Measurements from ENCODE around the gene CORO2A.
"Not testable (repeated sequence)": the region's sequence is repeated elsewhere in the genome, so short reads cannot be mapped to it uniquely, and the experiment has no call there.

The CORO2A gene

DNA sequence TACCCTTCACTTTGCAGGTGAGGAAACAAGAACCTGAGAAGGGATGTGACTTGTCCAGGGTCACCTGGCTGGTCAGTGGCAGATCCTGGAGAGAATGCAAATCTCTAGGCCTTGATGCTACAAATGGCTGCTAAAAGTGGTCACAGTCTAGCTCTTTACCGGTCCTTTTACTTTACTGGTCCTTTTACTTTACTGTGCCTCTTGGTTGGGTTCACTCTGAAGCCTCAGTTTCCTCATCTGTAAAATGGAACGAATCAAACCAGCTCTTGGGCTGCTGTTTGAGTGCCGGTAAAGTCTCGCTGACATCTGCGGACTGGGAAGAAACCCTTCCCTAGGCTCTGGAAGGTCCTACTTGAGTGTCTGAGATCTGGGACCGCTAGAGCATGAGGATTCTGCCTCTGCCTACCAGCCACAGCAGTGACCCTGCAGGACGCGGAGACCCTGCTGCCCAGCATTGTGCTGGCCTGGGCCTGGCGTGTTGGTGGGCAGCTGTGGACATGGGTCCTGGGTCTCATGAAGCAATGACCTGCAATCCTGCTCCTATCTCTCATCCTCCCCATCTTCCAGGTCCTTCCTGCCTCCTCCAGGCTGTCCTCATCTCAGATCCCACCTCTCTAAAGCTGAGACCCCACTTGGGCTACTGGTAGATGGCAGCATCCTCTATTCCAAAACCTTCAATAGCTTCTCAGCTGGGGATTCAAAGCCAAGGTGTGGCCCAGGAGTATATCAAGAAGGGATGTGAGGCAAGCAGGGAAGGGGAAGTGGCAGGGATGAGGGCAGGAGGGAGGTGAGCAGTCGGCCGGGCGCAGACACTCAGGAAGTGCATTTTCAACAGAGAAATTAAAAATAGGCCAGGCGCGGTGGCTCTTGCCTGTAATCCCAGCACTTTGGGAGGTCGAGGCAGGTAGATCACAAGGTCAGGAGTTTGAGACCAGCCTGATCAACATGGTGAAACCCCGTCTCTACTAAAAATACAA is 13.3 kb downstream of the CORO2A start:
- no peak for TF ChIP-seq ZFX (IDR thresholded peaks at IDR 0.05; ENCODE audit: borderline replicate concordance)
- TF ChIP-seq, protein P1, sequence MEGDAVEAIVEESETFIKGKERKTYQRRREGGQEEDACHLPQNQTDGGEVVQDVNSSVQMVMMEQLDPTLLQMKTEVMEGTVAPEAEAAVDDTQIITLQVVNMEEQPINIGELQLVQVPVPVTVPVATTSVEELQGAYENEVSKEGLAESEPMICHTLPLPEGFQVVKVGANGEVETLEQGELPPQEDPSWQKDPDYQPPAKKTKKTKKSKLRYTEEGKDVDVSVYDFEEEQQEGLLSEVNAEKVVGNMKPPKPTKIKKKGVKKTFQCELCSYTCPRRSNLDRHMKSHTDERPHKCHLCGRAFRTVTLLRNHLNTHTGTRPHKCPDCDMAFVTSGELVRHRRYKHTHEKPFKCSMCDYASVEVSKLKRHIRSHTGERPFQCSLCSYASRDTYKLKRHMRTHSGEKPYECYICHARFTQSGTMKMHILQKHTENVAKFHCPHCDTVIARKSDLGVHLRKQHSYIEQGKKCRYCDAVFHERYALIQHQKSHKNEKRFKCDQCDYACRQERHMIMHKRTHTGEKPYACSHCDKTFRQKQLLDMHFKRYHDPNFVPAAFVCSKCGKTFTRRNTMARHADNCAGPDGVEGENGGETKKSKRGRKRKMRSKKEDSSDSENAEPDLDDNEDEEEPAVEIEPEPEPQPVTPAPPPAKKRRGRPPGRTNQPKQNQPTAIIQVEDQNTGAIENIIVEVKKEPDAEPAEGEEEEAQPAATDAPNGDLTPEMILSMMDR (IDR thresholded peaks at IDR 0.05): no peak
- H3K27ac ChIP-seq: no peak overlapping the region

DNA sequence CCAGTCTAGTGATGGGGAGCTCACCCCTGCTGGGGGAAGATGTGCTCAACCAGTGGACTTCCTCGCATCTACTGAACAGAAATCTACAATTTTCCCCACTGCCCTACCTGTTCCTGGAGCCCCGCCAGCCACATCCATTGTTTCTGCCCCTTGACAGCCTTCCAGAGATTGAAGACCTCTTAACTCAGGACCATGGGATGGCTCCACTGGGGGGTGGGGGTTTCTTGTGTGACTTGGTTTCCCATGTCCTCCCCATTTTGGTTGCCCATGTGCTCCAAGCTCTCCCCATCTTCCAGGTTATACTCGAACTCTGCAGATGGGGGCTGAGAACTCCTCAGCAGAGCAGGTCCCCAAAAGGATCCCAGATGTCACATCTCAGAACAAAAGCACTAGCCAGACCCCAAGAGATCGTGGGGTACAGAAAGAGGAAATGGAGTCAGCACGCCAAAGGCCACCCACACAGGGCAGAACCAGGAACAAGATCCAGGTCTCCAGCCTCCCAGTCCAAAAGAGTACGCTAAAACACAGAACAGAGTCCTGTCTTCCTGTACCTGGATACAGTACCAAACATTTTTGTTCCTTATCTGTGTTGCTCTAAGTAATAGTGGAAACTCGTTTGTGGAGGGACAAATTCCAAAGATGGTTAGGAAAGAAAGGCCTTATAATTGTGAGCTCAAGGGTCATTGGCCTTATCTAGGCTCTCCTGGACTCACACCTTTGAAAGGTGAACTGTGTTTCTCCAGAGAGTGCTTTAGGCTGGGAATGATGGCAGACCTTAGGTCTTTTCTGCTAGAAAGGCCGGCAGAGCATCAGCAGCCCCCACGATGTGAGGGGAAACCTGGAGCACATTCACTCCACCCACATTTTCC is 15.8 kb downstream of the CORO2A start:
- no peak overlapping the region for H3K27ac ChIP-seq
- TF ChIP-seq, protein P1 (IDR thresholded peaks at IDR 0.05): no peak
- TF ChIP-seq ZFX (IDR thresholded peaks at IDR 0.05; ENCODE audit: borderline replicate concordance): no peak

DNA sequence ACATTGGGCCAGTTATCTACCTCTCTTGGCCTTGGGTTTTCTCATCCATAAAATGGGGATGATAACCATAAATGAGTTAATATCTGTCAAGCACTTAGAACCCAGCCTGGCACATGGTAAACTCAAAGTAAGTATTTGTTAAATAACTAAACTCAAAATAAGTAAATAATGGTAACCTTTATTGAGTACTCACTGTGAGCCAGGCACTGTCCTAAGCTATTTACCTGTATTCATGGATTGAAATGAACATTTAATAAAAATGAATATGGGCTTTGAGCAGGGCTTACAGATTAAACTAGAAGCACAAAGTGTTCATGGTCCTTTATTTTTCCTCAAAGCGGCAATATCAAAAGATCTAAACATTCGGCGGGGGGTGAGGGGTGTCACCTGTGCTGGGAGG is 16.7 kb downstream of the CORO2A start:
- no peak overlapping the region for H3K27ac ChIP-seq
- TF ChIP-seq ZFX (IDR thresholded peaks at IDR 0.05; ENCODE audit: borderline replicate concordance): no peak

DNA sequence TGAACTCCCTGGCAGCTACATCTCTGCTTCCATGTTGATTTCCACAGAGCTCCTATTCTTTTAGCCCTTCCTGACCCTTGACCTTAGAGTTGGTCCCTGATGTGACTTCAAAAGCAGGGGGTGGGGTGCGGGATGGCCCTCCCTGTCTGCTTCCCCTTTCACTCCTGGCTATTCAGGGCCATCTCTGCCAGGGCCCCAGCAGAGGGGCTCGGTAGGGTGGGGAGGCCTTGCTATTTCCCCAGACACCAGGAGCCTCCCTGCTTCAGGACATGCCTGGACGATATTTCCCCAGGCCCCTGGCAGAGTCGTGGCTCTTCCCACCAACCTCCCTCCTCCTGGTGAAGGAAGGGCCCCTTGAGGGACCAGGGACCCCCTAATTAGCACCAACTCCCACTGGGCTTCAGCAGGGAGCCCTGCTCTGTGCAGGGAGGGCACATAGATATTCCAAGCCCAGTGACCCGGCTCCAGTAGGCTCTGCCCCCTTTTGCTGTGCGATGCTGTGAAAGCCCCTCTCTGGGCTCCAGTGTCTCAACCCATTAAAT is 17.3 kb downstream of the CORO2A start:
- TF ChIP-seq ZFX (IDR thresholded peaks at IDR 0.05; ENCODE audit: borderline replicate concordance): no peak
- TF ChIP-seq, protein P1 (IDR thresholded peaks at IDR 0.05): no peak
- no peak overlapping the region for H3K27ac ChIP-seq

DNA sequence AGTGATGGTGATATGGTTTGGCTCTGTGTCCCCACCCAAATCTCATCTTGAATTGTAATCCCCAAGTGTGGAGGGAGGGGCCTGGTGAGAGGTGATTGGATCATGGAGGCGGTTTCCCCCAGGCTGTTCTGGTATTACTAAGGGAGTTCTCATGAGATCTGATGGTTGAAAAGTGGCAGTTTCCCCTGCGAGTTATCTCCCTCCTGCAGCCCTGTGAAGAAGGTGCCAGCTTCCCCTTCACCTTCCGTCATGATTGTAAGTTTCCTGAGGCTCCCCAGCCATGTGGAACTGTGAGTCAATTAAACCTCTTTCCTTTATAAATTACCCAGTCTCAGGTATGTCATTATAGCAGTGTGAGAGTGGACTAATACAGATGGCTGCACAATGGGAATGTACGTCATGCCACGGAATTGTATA is 17.9 kb downstream of the CORO2A start:
- H3K27ac ChIP-seq: not testable (repeated sequence)

DNA sequence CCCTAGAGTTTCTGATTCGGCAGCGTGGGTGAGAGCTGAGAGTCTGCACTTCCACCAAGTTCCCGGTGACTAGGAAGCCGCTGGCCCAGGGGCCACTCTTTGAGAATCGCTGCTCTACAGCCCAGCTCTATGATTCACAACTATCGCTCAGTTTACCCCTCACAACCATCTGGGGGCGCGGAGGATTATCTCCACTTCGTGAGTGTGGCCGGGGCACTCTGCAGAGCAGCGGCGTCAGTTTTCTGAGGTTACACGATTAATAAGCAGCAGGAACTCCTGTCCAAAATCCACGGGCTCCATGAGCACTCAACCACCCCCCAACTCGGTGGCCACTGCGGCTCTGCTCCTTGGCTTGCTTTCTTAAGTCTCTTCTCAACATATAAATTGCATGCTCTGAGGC is 19.3 kb downstream of the CORO2A start:
- TF ChIP-seq, protein P1 (IDR thresholded peaks at IDR 0.05): no peak
- TF ChIP-seq ZFX (IDR thresholded peaks at IDR 0.05; ENCODE audit: borderline replicate concordance): no peak
- H3K27ac ChIP-seq: peak overlapping the region; percentile 75

DNA sequence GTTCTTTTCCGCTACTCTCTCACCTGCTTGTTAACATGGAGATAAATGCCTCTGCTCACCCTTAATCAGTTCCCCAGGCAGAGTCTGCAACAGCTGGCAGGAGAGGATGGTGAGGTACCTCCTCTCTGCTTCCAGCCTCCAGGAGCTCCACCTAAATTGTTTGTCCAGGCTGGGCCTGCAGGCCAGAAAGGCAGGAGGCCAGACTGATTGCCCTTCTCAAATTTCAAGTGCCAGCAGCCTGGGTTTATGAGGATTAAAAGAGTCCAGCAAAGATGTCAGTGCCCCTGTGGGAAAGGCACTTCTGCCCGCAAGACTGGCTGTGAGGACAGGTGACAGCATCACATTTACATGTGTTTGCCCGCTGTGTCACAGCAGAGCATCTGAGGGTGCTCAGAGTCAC is 19.8 kb downstream of the CORO2A start:
- TF ChIP-seq, protein P1 (IDR thresholded peaks at IDR 0.05): no peak
- TF ChIP-seq ZFX (IDR thresholded peaks at IDR 0.05; ENCODE audit: borderline replicate concordance): no peak
- peak overlapping the region; percentile 75 for H3K27ac ChIP-seq
